ENCODE results near the gene STUM.

Gene STUM

DNA sequence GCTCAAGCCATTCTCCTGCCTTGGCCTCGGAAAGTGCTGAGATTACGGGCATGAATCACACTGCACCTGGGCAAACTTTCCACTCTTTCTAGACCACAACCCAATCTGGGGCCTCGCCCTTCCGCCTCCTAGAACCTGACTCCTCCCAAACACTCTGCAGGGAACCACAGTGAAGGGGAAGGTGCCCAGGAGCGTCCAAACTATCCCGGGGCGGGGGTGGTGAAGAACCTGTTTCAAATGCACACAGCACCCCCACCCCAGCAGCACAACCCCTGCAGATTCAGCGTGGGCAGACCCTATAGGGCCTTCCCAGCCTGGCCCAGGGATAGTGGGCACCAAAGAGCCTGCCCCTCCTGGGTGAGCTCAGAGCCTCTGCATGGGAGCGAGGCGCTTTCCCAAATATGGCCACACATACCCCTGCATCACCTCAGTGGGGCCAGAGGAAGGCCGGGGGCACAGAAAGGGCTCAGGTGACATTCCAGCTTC, 86.9 kb downstream of the STUM start:
- H3K9ac ChIP-seq (ENCODE audit: low read depth, low read length, poor library complexity) = no peak overlapping the region
- no peak for DNase-seq (ENCODE audit: low spot score)
- peaks cover 1% of the 10 kb centered on the region for H3K79me1 ChIP-seq (ENCODE audit: low read depth, low read length)
- H2BK15ac ChIP-seq (ENCODE audit: low read length) = peak overlapping the region; percentile 41
- H3K27me3 ChIP-seq (ENCODE audit: control insufficient read depth in 3 of 3, insufficient read depth in 3 of 3, low read depth in 1 of 3, low read length in 3 of 3) = no peaks in the 10 kb centered on the region
- no peak overlapping the region for H3K4me3 ChIP-seq (ENCODE audit: low read length in 2 of 2)
- H3K27ac ChIP-seq (replicated peaks; ENCODE audit: low read length) = no peak overlapping the region
- no peak overlapping the region for H2BK5ac ChIP-seq (ENCODE audit: low read length)
- peaks cover 0 to 13% of the 10 kb centered on the region in 2 donors for H3K36me3 ChIP-seq (replicated peaks in 1 of 2; ENCODE audit: control insufficient read depth in 2 of 2, insufficient read depth in 2 of 2, low read length in 2 of 2)
- WGBS, 2 donors (ENCODE audit: extremely low coverage in 2 of 2, insufficient read length in 2 of 2, insufficient replicate concordance in 1 of 2) = no CpG with 5 or more reads among the region's 11 CpGs
- no peak overlapping the region for H2BK120ac ChIP-seq (ENCODE audit: low read depth, low read length)
- H3K14ac ChIP-seq (ENCODE audit: low read length) = no peak overlapping the region
- no peak overlapping the region for H2AK5ac ChIP-seq (ENCODE audit: low read depth, low read length)
- H4K8ac ChIP-seq (ENCODE audit: low read depth, low read length) = no peak overlapping the region
- no peak overlapping the region for H3K4ac ChIP-seq (ENCODE audit: low read length)
- peak overlapping the region; percentile 23 for H3K23ac ChIP-seq (ENCODE audit: low read depth, low read length, poor library complexity)
- no peaks in the 10 kb centered on the region for H3K9me3 ChIP-seq (replicated peaks in 1 of 2; ENCODE audit: control insufficient read depth in 2 of 2, insufficient read depth in 1 of 2, low read depth in 1 of 2, low read length in 2 of 2)
- no peak overlapping the region for H2AFZ ChIP-seq (ENCODE audit: low read length)
- H3K18ac ChIP-seq (ENCODE audit: low read length) = peak overlapping the region; percentile 27
- no peak overlapping the region for H3K4me2 ChIP-seq (ENCODE audit: insufficient read depth, low read length, poor library complexity, severe bottlenecking)
- H4K91ac ChIP-seq (ENCODE audit: low read depth, low read length, poor library complexity) = no peak overlapping the region
- peaks cover 4 to 6% of the 10 kb centered on the region in 2 donors for H3K4me1 ChIP-seq (ENCODE audit: control insufficient read depth in 2 of 2, insufficient read depth in 1 of 2, low read depth in 1 of 2, low read length in 2 of 2)
- H2BK12ac ChIP-seq (ENCODE audit: low read length) = no peak overlapping the region

DNA sequence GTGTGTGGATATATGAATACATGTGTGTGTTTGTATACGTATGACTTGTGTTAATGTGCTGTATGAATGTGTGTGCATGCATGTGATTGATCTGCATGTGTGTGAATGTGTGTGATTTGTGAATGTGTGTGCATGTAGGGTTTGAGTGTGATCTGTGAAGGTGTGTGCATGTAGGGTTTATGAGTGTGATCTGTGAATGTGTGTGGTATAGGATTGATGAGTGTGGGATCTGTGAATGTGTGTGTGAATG, 88.2 kb downstream of the STUM start:
- Histone ChIP-seq H2AK5ac (ENCODE audit: low read depth, low read length) (no peak overlapping the region), H3K4me3 (ENCODE audit: low read length in 2 of 2) (no peak overlapping the region), H3K14ac (ENCODE audit: low read length) (no peak overlapping the region), H3K79me1 (ENCODE audit: low read depth, low read length) (peaks cover 1% of the 10 kb centered on the region), H3K36me3 (replicated peaks in 1 of 2; ENCODE audit: control insufficient read depth in 2 of 2, insufficient read depth in 2 of 2, low read length in 2 of 2) (peaks cover 0 to 15% of the 10 kb centered on the region in 2 donors), H3K9me3 (replicated peaks in 1 of 2; ENCODE audit: control insufficient read depth in 2 of 2, insufficient read depth in 1 of 2, low read depth in 1 of 2, low read length in 2 of 2) (no peaks in the 10 kb centered on the region), H3K4ac (ENCODE audit: low read length) (no peak overlapping the region), H3K4me1 (ENCODE audit: control insufficient read depth in 2 of 2, insufficient read depth in 1 of 2, low read depth in 1 of 2, low read length in 2 of 2) (peaks cover 9 to 11% of the 10 kb centered on the region in 2 donors), H4K91ac (ENCODE audit: low read depth, low read length, poor library complexity) (no peak overlapping the region), H2BK12ac (ENCODE audit: low read length) (no peak overlapping the region), H3K27ac (replicated peaks; ENCODE audit: low read length) (no peak overlapping the region), H2BK5ac (ENCODE audit: low read length) (no peak overlapping the region), H2AFZ (ENCODE audit: low read length) (no peak overlapping the region), H3K4me2 (ENCODE audit: insufficient read depth, low read length, poor library complexity, severe bottlenecking) (no peak overlapping the region), H3K18ac (ENCODE audit: low read length) (no peak overlapping the region), H3K23ac (ENCODE audit: low read depth, low read length, poor library complexity) (no peak overlapping the region), H3K9ac (ENCODE audit: low read depth, low read length, poor library complexity) (no peak overlapping the region), H2BK15ac (ENCODE audit: low read length) (no peak overlapping the region), H2BK120ac (ENCODE audit: low read depth, low read length) (no peak overlapping the region), H3K27me3 (ENCODE audit: control insufficient read depth in 3 of 3, insufficient read depth in 3 of 3, low read depth in 1 of 3, low read length in 3 of 3) (no peaks in the 10 kb centered on the region), H4K8ac (ENCODE audit: low read depth, low read length) (no peak overlapping the region)
- no CpG with 5 or more reads among the region's 1 CpG for WGBS, 2 donors (ENCODE audit: extremely low coverage in 2 of 2, insufficient read length in 2 of 2, insufficient replicate concordance in 1 of 2)
- DNase-seq (ENCODE audit: low spot score) = no peak

DNA sequence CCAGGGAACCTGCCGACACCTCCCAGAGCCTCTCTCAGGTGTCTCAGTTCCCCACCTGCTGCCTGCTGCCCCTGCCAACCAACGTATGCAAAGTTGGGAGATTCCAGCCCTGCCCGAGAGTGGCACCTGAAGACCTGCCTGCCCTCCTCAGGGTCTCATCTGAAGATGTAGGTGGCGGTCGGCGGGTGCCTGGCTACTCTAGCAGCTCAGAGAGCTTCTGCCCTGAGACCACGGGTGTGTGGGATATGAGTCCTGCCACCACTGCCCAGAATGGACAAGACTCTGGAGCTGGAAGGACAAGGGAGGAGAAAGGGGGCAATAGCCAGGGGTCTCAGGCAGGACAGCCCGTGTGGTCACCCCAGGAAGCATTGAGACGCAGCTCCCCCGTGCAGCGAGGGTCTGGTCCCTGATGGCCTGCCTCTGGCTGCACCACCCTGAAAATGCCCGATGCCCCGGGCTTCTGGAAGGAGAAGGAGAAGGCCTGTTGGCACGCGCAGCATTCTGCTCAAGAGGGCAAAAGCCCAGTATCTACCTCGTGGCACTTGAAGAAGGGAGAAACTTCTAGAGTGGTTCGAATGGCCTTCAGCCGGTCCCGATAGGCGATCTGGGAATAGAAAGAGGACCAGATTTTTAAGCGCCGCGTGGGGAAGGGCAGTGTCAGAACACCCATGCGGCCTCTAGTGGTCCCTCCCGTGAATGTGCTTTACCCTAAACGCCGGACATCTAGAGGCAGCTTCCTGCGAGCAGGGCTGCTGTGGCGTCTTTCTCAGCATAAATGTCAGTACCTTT, 88.8 kb downstream of the STUM start:
- no peak for DNase-seq (ENCODE audit: low spot score)
- Histone ChIP-seq H3K4me3 (ENCODE audit: low read length in 2 of 2) (no peak overlapping the region), H3K18ac (ENCODE audit: low read length) (peak overlapping the region; percentile 53), H4K91ac (ENCODE audit: low read depth, low read length, poor library complexity) (no peak overlapping the region), H2BK120ac (ENCODE audit: low read depth, low read length) (no peak overlapping the region), H3K36me3 (replicated peaks in 1 of 2; ENCODE audit: control insufficient read depth in 2 of 2, insufficient read depth in 2 of 2, low read length in 2 of 2) (peaks cover 0 to 15% of the 10 kb centered on the region in 2 donors), H2BK5ac (ENCODE audit: low read length) (peak overlapping the region; percentile 11), H2AFZ (ENCODE audit: low read length) (no peak overlapping the region), H3K4me1 (ENCODE audit: control insufficient read depth in 2 of 2, insufficient read depth in 1 of 2, low read depth in 1 of 2, low read length in 2 of 2) (peaks cover 9 to 10% of the 10 kb centered on the region in 2 donors), H4K8ac (ENCODE audit: low read depth, low read length) (no peak overlapping the region), H3K27ac (replicated peaks; ENCODE audit: low read length) (no peak overlapping the region), H3K4ac (ENCODE audit: low read length) (no peak overlapping the region), H3K9ac (ENCODE audit: low read depth, low read length, poor library complexity) (no peak overlapping the region), H2BK15ac (ENCODE audit: low read length) (peak overlapping the region; percentile 70), H3K27me3 (ENCODE audit: control insufficient read depth in 3 of 3, insufficient read depth in 3 of 3, low read depth in 1 of 3, low read length in 3 of 3) (no peaks in the 10 kb centered on the region), H3K23ac (ENCODE audit: low read depth, low read length, poor library complexity) (peak overlapping the region; percentile 5), H3K79me1 (ENCODE audit: low read depth, low read length) (peaks cover 1% of the 10 kb centered on the region), H3K4me2 (ENCODE audit: insufficient read depth, low read length, poor library complexity, severe bottlenecking) (no peak overlapping the region), H2BK12ac (ENCODE audit: low read length) (no peak overlapping the region), H3K9me3 (replicated peaks in 1 of 2; ENCODE audit: control insufficient read depth in 2 of 2, insufficient read depth in 1 of 2, low read depth in 1 of 2, low read length in 2 of 2) (no peaks in the 10 kb centered on the region), H3K14ac (ENCODE audit: low read length) (no peak overlapping the region), H2AK5ac (ENCODE audit: low read depth, low read length) (no peak overlapping the region)
- no CpG with 5 or more reads among the region's 29 CpGs for WGBS, 2 donors (ENCODE audit: extremely low coverage in 2 of 2, insufficient read length in 2 of 2, insufficient replicate concordance in 1 of 2)

DNA sequence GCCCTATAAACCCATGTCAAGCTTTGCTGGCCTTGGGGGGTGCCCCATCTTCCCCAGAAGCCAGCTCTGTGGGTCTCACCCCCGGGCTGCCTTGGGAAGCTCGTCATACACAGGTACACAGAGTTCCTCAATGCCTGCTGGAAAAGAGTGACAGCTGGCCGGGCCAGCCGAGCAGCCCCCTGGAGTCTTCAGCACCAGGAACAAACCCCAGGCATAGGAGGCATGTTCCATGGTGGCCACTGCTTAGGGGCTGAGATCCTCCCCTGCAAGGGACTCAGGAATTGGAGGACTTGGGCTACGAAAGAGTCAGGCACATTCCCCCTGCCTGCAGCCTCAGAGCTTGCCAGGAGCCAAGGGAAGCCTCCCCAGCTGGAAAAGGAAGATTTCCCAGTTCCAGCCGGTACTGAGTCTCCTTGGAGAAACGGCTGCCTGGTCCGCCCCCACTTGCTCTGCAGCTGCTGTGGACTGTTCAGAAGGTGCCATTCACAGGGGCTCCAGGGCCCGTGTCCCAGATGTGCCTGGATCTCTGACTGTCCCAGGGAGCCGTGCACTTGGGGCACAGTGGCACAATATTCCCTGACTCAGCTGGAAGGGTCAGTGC, 89.5 kb downstream of the STUM start:
- H3K4me2 ChIP-seq (ENCODE audit: insufficient read depth, low read length, poor library complexity, severe bottlenecking) = no peak overlapping the region
- H4K8ac ChIP-seq (ENCODE audit: low read depth, low read length) = no peak overlapping the region
- H2AK5ac ChIP-seq (ENCODE audit: low read depth, low read length) = peak overlapping the region; percentile 57
- H3K4ac ChIP-seq (ENCODE audit: low read length) = no peak overlapping the region
- no peak overlapping the region for H2BK120ac ChIP-seq (ENCODE audit: low read depth, low read length)
- WGBS, 2 donors (ENCODE audit: extremely low coverage in 2 of 2, insufficient read length in 2 of 2, insufficient replicate concordance in 1 of 2) = no CpG with 5 or more reads among the region's 10 CpGs
- H2AFZ ChIP-seq (ENCODE audit: low read length) = no peak overlapping the region
- H3K27me3 ChIP-seq (ENCODE audit: control insufficient read depth in 3 of 3, insufficient read depth in 3 of 3, low read depth in 1 of 3, low read length in 3 of 3) = no peaks in the 10 kb centered on the region
- H2BK5ac ChIP-seq (ENCODE audit: low read length) = no peak overlapping the region
- no peak overlapping the region for H3K14ac ChIP-seq (ENCODE audit: low read length)
- peaks cover 6 to 12% of the 10 kb centered on the region in 2 donors for H3K4me1 ChIP-seq (ENCODE audit: control insufficient read depth in 2 of 2, insufficient read depth in 1 of 2, low read depth in 1 of 2, low read length in 2 of 2)
- no peak for DNase-seq (ENCODE audit: low spot score)
- H3K18ac ChIP-seq (ENCODE audit: low read length) = peak overlapping the region; percentile 20
- H2BK15ac ChIP-seq (ENCODE audit: low read length) = no peak overlapping the region
- no peak overlapping the region for H2BK12ac ChIP-seq (ENCODE audit: low read length)
- H3K4me3 ChIP-seq (ENCODE audit: low read length in 2 of 2) = no peak overlapping the region
- no peaks in the 10 kb centered on the region for H3K9me3 ChIP-seq (replicated peaks in 1 of 2; ENCODE audit: control insufficient read depth in 2 of 2, insufficient read depth in 1 of 2, low read depth in 1 of 2, low read length in 2 of 2)
- no peak overlapping the region for H3K9ac ChIP-seq (ENCODE audit: low read depth, low read length, poor library complexity)
- no peak overlapping the region for H3K27ac ChIP-seq (replicated peaks; ENCODE audit: low read length)
- peaks cover 1% of the 10 kb centered on the region for H3K79me1 ChIP-seq (ENCODE audit: low read depth, low read length)
- peak overlapping the region; percentile 23 for H3K23ac ChIP-seq (ENCODE audit: low read depth, low read length, poor library complexity)
- H3K36me3 ChIP-seq (replicated peaks in 1 of 2; ENCODE audit: control insufficient read depth in 2 of 2, insufficient read depth in 2 of 2, low read length in 2 of 2) = peaks cover 0 to 15% of the 10 kb centered on the region in 2 donors
- no peak overlapping the region for H4K91ac ChIP-seq (ENCODE audit: low read depth, low read length, poor library complexity)

All from neuronal stem cell (in vitro differentiated cells).